ENCODE results near the gene FFAR1.

GRCh38 chr19:35373492-35373891 lies 25.8 kb downstream of the FFAR1 start:
- TF ChIP-seq POLR2AphosphoS5 (IDR thresholded peaks at IDR 0.05) (no peak), EP300 (conservative IDR thresholded peaks at IDR 0.05; ENCODE audit: poor library complexity, severe bottlenecking) (no peak), CTCF (IDR thresholded peaks at IDR 0.05; ENCODE audit: poor library complexity, severe bottlenecking) (no peak)

Measured in neural cell (in vitro differentiated cells).